Parathyroid adenoma (tissue), 2 donors: ENCODE results near the gene NCLN.

ENCODE experiments used
- H2AFZ ChIP-seq: fragments of 300-600 bp; sonication (generic); one replicate; pipeline ENCODE4 v1.7.0; 2017; ENCODE audit warnings: antibody characterized with exemption, mild to moderate bottlenecking
- H3K27ac ChIP-seq: fragments of 300-600 bp; sonication (generic); one replicate; pipeline ENCODE4 v1.7.0; 2017
- H3K27me3 ChIP-seq: fragments of 300-600 bp; sonication (generic); one replicate; pipeline ENCODE4 v1.7.0; 2017; ENCODE audit warnings: low read length; ENCODE audit not compliant: control insufficient read depth, insufficient read depth
- H3K36me3 ChIP-seq: fragments of 300-600 bp; sonication (generic); one replicate; pipeline ENCODE4 v1.7.0; 2017; ENCODE audit warnings: low read length; ENCODE audit not compliant: control insufficient read depth, insufficient read depth
- H3K4me1 ChIP-seq: fragments of 300-600 bp; sonication (generic); one replicate; pipeline ENCODE4 v1.7.0; 2017; ENCODE audit warnings: control low read depth
- H3K4me2 ChIP-seq: fragments of 300-600 bp; sonication (generic); one replicate; pipeline ENCODE4 v1.7.0; 2017; ENCODE audit warnings: low read length
- H3K4me3 ChIP-seq: fragments of 300-600 bp; sonication (generic); one replicate; pipeline ENCODE4 v1.7.0; 2017; ENCODE audit warnings: low read depth, low read length
- H3K79me2 ChIP-seq: fragments of 300-600 bp; sonication (generic); one replicate; pipeline ENCODE4 v1.7.0; 2017; ENCODE audit warnings: control low read depth
- H3K9ac ChIP-seq: fragments of 300-600 bp; sonication (generic); one replicate; pipeline ENCODE4 v1.7.0; 2017; ENCODE audit warnings: mild to moderate bottlenecking
- H3K9me3 ChIP-seq: fragments of 300-600 bp; sonication (generic); one replicate; pipeline ENCODE4 v1.7.0; 2017; ENCODE audit warnings: low read length; ENCODE audit not compliant: control insufficient read depth
- CTCF ChIP-seq: fragments of 300-600 bp; sonication (generic); IDR thresholded peaks from one replicate; pipeline ENCODE4 v1.7.0; 2017; ENCODE audit warnings: antibody characterized with exemption, mild to moderate bottlenecking
- donor health status: primary hyperparathyroidism.

NCLN gene

GRCh38 chr19:3227054-3227626, 41.4 kb downstream of the NCLN start:
- Histone ChIP-seq H3K9ac (no peak overlapping the region), H3K4me3 (no peak overlapping the region), H2AFZ (no peak overlapping the region), H3K4me2 (no peak overlapping the region), H3K4me1 (no peaks in the 10 kb centered on the region), H3K36me3 (no peaks in the 10 kb centered on the region), H3K9me3 (no peaks in the 10 kb centered on the region), H3K27ac (no peak overlapping the region), H3K79me2 (no peaks in the 10 kb centered on the region), H3K27me3 (no peaks in the 10 kb centered on the region)
- TF ChIP-seq CTCF = no peak

GRCh38 chr19:3229346-3229743, 43.6 kb downstream of the NCLN start:
- Histone ChIP-seq H3K4me3 (no peak overlapping the region), H3K4me2 (no peak overlapping the region), H3K36me3 (no peaks in the 10 kb centered on the region), H3K27ac (no peak overlapping the region), H3K9me3 (no peaks in the 10 kb centered on the region), H3K9ac (no peak overlapping the region), H3K27me3 (no peaks in the 10 kb centered on the region), H3K4me1 (no peaks in the 10 kb centered on the region), H2AFZ (no peak overlapping the region), H3K79me2 (no peaks in the 10 kb centered on the region)
- no peak for TF ChIP-seq CTCF

- H3K27me3 ChIP-seq = no peaks in the 10 kb centered on the region
Observed at GRCh38 chr19:3229888-3230496, 44.3 kb downstream of the NCLN start.

GRCh38 chr19:3231288-3231687, 45.6 kb downstream of the NCLN start:
- Histone ChIP-seq H3K9me3 (no peaks in the 10 kb centered on the region), H3K36me3 (no peaks in the 10 kb centered on the region), H2AFZ (no peak overlapping the region), H3K4me3 (no peak overlapping the region), H3K9ac (no peak overlapping the region), H3K27me3 (no peaks in the 10 kb centered on the region), H3K79me2 (no peaks in the 10 kb centered on the region), H3K4me1 (no peaks in the 10 kb centered on the region), H3K27ac (no peak overlapping the region), H3K4me2 (no peak overlapping the region)
- TF ChIP-seq CTCF = no peak

More at GRCh38 chr19:3229888-3230496, 44.3 kb downstream of the NCLN start:
- H3K4me3 ChIP-seq = no peak overlapping the region
- no peaks in the 10 kb centered on the region for H3K4me1 ChIP-seq
- H3K36me3 ChIP-seq = no peaks in the 10 kb centered on the region
- TF ChIP-seq CTCF = no peak
- no peak overlapping the region for H2AFZ ChIP-seq
- H3K9me3 ChIP-seq = no peaks in the 10 kb centered on the region
- H3K4me2 ChIP-seq = no peak overlapping the region
- no peak overlapping the region for H3K27ac ChIP-seq
- H3K9ac ChIP-seq = no peak overlapping the region
- no peaks in the 10 kb centered on the region for H3K79me2 ChIP-seq

- no peak for TF ChIP-seq CTCF
- Histone ChIP-seq H3K4me2 (no peak overlapping the region), H2AFZ (no peak overlapping the region), H3K9ac (no peak overlapping the region), H3K4me3 (no peak overlapping the region), H3K27ac (no peak overlapping the region), H3K36me3 (no peaks in the 10 kb centered on the region), H3K27me3 (no peaks in the 10 kb centered on the region), H3K9me3 (no peaks in the 10 kb centered on the region), H3K79me2 (no peaks in the 10 kb centered on the region), H3K4me1 (no peaks in the 10 kb centered on the region)
Observed at GRCh38 chr19:3233116-3233515, 47.4 kb downstream of the NCLN start.
